Measurements from ENCODE around the gene SOX30.
A peak's percentile ranks its signal among the peaks of the same experiment; 100 is the strongest.

The SOX30 gene

DNA sequence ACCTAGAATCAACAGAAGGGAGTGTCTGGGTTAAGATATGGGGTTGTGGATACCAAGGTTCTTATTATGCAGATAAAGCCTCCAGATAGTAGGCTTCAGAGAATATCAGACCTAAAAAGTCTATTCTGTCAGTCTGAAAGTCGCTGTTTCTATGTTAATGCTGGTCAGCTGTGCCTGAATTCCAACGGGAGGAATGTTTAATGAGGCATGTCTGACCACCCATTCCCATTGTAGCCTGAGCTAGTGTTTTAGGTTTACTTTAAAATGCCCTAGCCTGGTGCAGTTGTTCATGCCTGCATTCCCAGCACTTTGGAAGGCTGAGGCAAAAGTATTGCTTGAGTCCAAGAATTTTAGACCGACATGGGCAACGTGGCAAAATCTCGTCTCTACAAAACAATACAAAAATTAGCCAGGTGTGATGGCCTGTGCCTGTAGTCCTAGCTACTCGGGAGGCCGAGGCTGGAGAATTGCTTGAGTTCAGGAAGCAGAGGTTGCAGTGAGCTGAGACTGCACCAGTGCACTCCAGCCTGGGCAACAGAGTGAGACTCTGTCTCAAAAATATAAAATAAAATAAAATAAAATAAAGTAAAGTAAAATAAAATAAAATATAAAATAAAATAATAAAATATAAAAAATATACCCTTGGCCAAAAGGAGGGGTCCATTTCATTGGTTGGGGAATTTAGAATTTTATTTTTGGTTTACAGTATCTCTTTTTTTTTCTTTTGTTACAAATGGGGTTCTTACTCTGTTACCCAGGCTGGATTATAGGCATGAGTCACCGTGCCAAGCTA lies 7.8 kb upstream of the SOX30 start:
- no peak for DNase-seq

DNA sequence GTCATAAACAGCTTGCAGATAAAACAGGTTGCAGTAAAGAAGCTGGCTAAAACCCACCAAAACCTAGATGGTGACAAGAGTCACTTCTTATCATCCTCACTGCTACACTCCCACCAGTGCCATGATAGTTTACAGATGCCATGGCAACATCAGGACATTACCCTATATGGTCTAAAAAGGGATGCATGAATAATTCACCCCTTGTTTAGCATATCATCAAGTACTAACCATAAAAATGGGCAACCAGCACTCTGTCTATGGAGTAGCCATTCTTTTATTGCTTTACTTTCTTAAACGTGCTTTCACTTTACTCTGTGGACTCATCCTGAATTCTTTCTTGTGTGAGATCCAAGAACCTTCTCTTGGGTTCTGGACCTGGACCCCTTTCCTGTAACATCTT lies 6.7 kb upstream of the SOX30 start:
- no peak for DNase-seq

DNA sequence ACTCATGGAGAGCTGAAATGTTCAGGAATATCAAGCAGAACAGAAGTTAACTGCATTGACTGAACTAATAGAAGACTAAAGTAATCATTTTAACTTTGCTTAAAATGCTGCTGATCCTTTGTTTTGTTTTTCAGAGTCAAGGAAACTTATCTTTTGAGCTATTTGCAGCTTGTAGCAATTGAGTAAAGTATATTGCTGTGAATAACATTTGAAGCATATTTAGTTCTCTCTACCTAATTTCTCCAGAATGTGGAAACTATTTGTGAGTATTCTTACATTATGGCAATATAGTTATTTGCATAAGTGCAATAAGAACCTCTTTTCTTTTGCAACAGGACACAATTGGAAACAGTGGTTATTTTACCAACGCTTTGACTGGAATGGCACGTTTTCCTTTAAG lies 5.3 kb upstream of the SOX30 start:
- DNase-seq = peak; percentile 20

DNA sequence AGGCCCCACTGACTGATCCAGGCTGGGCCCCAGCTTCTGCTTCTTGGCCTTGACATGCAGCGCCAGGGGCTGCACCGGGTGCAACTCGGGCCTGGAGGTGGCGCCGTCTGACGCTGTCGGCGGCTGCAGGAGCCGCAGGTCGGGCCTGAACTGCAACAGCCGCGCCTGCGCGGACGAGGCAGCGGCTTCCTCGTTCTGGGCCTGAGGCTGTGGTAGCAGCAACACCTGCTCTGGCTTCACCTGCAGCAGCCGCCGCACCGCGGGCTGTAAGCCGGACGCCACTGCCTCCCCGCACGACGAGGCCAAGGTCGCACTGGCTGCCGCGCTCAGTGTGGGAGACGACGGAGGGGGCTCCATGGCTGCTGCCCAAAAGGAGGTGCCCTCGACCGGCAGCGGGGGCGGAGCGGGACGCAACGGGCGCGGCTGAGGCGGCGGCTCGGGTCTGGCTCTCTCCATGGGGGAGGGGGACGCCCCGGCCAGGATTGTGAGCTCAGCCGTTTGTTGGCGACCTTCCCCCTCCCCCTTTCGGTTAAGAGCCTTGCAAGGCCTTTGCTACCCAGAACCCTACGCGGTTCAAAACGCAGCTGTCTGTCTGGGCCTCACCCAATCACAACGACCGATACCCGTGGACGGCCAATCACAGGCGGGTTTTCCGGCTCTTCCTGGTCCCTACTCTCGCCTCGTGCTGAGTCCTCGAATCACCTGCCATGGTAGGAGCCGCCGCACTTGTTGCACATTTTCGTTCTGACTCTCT lies 438 bp downstream of the SOX30 start:
- DNase-seq = peak; percentile 97

DNA sequence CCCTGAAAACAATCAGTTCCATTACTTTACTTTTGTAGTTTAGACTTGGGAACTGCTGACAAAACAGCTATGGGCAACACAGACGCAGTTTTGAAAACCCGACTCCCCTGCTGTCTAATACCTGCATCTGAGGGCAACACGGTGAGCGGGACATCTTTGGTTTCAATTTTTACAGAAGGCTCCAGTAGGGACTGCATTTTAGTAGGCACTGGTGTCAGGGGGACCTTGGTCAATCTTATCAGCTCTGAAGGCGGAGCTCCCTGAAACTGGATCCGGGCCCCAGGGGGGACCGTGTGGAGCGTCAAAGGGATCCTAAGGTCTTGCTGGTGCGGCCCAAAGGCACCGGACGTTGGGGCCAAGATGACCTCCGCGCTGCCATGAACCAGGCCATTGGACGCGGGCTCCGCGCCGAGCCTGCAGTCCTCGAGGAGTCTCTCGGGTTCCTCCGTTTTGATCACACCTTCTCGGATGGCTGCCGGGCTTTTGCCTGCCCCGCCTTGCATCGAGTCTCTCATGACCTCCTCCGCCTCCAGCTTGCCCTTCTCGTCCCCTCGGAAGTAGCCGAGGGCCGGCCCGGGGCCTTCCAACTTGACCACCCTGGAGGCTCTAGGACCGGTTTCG lies 1.1 kb downstream of the SOX30 start:
- peak; percentile 51 for DNase-seq

DNA sequence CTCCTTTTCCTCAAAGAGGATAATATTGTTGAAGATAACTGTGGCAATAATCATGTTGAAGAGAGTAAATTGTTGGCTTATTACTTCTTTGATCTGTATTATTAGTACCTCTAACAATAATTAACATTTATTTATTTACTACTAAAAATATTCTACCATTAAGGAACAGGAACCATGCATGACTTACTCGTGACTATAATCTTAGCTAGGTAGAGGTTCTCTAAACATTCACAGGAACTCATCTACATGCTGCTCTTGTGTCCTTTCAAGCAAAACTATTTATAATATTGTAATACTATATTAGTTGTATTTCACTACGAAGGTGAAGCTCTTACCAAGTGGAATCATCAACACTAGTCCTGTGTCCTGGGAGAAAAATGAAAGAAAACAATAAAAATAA lies 3.1 kb downstream of the SOX30 start:
- DNase-seq = no peak

DNA sequence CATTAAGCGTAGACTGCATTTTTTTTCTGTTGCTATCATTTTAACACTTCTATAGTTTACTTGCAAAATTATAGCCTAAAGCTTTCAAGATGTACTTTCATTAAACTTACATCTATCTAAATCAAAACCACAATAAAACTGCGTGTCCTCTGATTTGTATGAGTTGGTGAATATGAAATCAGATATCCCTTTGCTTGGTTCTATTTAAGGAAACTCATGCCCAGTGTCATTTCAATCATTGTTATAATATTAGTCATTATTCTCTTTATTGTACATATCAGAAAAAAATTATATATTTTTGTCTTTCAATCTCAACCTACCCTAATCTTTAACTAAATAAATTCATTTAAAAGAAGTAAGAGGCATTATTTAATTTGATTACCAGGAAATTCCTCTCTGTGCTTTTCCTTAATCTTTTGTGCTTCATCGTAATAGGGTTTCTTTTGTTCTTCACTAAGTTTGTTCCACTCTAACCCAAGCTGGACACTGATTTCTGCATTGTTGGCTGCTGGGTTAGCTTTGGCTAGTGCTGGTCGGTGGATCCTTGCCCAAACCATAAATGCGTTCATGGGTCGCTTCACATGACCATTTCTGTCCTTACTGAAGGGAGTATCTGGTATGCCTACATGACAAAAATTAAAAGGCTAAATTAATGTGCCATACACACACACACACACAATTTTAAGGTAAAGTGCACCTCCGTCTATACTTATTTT lies 3.8 kb downstream of the SOX30 start:
- DNase-seq = no peak

DNA sequence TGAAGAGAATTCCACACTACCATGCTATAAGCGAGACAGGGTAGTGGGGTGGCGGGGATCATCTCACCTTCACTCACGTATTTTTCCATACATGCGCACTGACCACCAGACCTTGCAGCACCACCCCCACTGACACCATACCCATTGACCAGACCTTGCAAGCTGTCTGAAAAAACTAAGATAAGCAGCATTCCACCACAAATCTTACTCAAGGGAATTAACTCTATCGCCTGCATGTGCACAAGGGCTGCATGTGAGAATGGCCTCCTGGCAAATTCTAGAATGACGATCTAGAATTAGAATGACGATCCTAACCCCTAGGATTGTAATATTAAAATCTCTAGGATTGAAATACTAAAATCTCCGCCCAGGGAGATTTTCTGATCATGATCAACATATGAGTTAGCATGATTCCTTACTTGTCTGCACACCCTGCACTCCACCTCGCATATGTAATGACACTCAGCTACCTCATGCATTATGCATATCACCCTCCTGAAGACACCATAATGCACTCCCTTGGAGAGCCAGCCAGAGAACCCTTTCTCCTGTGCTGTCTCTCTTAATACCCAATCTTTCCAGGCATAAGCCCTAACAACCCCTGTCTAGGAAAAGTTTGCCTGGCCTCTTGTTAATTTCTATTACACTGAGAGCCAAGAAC lies 11.7 kb downstream of the SOX30 start:
- no peak for DNase-seq

DNA sequence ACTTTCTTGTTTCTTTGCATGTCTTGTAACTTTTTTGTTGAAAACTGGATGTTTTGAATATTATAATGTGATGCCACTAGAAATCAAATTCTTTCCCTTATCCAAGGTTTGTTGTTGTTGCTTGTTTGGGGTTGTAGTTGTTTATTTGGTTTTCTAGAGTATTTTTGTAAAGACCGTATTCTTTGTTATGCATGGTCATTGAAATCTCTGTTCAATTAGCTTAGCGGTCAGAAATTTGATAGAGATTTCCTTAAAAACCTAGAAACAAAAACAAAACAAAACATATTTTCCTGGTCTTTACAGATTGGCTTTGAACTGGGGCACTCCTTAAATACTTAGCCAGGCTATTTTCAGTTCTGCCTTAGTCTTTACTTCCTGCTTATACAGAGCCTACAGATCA lies 21.9 kb downstream of the SOX30 start:
- no peak for DNase-seq

DNA sequence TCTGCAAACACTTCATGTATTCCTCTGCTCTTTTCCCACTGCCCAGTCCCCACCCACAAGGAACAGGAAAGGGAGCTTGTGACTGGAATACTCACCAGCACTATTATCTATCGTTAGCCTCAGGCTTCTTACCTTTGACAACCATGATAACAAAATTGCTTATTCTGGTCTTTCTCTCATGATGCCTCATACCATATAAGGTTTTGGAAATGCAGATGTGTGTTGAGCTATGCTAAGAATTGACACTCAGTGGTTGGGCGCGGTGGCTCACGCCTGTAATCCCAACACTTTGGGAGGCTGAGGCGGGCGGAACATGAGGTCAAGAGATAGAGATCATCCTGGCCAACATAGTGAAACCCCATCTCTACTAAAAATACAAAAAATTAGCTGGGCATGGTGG lies 25.4 kb downstream of the SOX30 start:
- no peak for DNase-seq

DNA sequence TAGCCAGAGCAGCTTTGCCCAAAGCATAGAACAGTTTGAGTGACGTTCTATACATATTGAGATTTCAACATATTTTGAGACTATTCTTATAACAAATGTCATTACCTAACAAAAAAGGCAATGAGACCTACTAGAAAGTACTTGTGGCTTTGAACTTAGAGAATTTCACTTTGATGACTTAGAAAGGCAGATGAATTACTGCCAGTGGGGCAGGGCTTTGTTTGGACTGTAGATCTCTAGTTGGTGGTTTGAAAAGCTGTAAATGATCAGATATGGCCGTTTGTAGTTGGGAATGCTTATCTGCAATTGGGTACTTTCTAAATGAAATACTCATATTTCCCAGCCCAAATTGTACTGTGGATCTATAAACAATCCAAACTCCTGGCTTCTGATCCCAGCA lies 28.1 kb downstream of the SOX30 start:
- no peak for DNase-seq

DNA sequence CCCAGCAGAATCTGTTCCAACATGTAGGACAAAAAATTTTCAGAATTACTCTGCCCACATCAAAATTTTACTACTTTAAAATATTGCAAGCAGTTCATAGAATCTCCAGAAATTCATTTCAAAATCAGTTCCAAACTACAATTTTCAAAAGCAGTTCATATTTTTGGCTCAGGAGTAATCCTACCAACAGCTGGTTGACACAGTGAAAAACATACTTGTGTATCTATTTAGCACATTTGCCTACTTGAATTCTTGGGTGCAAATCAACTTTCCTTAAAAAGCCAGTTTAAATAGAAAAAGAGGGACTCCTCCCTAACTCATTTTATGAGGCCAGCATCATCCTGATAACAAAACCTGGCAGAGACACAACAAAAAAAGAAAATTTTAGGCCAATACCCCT lies 31.5 kb downstream of the SOX30 start:
- no peak for DNase-seq

DNA sequence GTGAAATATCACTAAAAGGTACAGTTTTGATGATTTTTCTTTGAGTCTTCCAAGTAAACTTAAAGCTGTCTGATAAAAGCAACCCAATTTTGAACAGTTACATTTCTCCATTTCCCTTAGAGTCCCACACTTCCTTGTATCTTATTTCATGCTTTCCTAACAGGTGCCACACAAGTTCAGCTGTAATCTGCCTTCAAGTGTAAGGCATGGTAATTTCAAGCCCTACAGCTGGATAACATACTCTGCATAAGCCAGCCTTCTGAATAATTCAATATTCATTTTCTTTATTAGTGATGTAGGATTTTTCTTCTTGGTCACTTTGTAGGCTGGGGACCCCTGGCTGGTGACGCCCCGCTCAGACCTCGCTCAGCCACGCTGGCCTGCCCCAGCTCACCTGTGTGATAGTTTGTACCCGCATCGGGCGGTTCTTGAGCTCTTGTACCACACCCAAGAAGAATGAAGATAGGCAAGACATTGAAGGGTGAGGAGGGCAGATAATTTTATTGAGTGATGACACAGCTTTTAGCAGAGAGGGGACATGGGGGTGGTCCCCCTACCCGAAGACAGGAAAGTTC lies 34.0 kb downstream of the SOX30 start:
- DNase-seq = no peak

DNA sequence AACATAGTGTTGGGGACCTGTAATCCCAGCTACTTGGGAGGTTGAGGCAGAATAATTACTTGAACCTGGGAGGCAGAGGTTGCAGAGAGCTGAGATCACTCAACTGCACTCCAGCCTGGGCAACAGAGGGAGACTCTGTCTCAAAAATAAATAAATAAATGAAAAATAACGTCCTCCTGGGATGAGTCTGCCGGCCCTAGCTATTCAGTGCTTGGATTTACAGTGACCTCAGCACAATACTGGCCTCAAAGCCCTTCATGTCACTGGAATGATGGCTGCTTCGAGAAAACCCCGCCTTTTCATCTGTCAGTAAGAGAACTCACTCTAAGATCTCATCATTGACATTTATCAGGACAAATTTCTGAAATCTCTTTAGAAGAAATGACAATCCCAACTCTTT lies 35.5 kb downstream of the SOX30 start:
- no peak for DNase-seq

DNA sequence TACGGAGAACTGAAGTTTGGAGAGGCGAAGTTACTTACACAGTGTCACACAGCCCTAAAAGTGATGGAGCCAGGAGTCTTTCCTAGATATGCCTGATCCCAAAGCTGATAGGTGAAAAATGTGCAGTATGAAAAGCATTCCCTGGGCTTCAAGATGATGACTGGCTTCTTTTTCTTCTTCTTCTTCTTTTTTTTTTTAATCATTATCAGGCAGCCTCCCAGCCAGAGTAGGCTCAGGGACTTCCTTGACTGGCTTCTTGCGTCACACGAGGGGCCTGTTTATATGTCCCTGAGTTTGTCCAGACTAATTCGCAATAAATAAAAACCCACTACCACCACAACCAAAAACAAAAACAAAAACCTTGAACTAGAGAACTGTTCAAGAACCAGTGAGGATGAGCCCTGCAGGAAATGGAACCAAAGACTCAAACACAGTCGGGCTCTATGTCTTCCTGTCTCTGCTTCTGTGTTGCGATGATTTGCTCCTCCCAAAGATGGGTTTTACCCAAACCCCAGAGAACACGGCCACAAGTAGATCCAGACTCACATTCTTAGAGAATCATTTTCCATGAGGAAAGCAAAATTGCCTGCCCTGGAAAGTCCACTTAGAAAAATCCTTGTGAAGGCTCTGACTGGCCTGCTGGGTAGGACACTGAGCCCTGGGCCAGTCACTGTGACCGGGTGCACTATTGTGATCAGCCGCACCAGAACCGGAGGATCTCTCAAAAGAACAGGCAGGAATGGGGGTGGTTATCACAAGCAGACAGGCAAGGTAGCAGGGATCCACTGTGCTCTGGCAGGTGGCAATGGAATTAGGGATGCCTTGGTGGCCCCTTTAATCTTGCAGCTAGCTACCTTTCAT lies 38.6 kb downstream of the SOX30 start:
- DNase-seq = no peak

DNA sequence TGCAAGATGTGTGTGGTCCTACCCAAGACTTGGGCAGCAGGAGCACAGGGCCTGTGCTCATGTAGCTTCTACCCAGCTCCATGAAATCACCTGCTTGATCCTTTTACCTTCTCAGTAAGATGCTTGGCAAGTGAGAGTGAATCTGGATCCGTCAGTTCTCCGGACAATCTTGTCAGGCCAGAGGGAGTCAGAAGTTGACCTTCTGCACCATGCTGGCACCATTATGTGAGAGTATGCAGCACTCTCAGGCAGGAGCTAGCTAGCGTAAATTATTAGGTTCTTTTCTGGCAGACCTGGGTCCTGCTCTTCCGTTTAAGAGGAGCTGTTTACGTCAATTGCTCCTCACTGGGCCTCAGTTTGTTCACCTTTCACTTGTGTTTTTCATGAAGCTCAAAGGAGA lies 39.7 kb downstream of the SOX30 start:
- DNase-seq = no peak

DNA sequence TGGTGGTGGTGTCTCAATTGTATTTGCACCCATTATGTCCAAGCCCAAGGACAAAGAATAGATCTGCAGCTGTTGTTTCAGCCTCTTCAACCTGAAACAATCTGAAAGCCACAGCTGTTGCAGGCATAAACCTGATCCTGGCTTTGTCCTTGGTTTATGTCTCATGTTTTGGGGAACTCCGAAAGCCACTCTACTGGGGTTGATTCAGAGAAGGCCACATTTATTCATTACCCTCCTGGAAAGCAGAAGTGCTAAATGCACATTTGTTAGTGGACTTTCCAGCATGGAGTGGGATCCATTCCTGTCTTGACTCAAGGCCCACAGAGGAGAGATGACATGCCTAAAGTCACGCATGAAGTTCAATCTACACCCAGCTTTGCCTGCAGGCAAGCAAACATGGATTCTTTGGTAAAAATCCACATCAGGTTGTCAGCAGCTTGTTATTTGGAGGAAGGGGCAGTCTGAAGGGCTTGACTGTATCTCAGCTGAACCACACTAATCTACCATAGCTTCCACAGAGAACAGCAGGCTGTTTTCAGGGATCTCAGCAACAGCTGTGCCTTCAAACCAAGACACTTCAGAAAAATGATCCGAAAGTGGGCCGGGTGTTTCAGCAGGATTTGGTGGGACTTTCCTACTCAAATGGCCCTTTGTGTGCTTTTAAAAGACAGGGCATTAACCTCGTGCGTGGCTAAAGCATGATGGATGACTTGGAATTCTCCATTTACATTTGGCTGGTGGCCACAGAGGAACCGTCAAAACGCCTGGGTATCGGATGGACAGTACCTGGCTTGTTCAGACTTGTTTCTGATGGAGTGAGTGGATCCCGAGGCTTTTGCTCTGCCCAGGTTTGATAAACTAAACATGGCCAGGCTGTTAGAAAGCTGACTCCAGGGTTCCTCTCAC lies 40.4 kb downstream of the SOX30 start:
- DNase-seq = no peak

DNA sequence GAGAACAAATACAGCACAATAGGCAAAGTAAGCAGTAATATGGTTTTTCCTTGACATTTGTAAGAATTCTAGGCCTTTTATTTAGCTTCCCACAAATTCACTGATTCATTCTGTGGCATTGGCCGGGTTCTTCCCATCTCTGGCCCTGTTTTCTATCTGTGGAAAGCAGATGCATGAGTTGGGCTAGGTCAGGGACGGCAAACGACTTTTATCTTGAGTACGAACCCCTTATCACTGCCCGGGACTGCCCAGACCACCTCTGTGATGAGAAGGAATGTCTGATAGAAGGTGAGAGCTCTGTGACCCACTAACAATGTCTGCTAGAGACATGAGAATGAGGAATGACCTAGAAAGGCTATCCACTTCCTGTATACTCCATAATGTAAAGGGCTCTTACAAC lies 41.2 kb downstream of the SOX30 start:
- DNase-seq = no peak

DNA sequence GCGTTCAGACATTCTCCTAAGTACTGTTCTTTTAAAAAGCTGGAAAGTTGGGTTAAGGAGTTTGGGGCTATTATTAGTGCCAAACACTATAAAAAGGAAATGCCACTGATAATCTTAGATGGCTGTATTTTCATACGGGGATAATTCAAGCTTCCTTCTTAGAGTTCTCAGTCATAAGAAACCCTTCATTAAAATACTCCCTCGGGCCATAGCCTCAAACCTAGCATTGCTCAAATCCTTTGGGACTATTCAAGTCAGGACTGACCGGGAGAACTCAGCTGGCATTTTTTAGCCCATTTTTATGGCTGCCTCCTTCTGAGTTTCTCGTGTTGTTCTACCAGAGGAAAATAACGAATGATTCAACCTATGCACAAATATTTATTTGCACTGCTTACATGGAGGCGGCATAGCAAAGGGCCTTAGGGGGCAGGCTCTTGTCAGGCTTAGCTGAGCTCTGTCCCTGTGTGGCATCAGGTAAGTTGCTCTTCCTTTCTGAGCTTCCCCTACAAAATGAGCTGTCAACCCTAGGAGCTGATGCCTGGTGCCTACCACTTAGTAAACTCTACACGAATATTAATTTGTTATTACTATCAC lies 43.2 kb downstream of the SOX30 start:
- no peak for DNase-seq
